Measurements from ENCODE around the gene EMD. TPM values are rescaled to one million over a fixed set of nuclear protein-coding genes. Genes with fewer than 3 reads are reported as not detected.

Gene EMD
- polyA plus RNA-seq, 3 donors: 68.3 to 87.4 (median 81.2) TPM

DNA sequence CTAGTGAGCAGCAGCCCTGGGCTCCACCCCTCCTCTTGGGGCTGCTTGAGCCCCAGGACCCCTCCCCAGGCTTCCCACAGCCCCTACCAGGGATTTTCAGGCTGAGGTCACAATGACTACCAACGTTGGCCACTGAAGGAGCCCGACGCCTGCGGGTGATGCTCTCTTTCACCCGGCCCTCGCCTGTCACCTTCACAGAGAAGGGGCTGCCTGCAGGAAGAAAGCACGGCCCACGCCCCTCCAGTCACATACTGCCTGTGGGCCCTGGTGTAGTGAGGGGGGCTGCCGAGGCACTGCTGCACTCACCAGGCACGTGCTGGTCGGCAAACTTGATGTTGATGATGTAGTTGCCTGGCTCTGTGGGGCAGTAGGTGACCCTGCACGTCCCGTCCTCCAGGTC is 26.6 kb upstream of the EMD start:
- no peak for DNase-seq

GRCh38 chrX:154353172-154353843 is 25.8 kb upstream of the EMD start:
- DNase-seq: no peak

GRCh38 chrX:154354013-154354412 is 25.1 kb upstream of the EMD start:
- no peak for DNase-seq

DNA sequence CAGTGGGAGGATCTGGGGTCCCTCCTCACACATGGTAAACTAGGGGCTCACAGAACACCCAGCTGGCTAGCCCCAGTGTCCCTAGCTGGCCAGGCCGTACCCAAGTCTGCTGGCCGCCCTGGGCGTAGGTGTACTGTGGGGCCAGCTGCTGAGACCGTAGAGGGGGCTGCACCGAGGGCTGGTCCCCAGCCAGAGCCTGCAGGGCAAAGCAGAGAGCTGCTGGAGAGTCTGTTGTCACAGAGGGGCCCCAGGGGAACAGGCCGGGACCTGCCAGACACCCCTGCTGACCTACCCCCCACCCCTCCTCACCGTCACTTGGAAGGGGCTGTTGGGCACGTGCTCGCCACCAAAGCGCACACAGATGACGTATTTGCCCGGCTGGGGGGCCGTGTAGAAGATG is 24.6 kb upstream of the EMD start:
- DNase-seq: no peak

DNA sequence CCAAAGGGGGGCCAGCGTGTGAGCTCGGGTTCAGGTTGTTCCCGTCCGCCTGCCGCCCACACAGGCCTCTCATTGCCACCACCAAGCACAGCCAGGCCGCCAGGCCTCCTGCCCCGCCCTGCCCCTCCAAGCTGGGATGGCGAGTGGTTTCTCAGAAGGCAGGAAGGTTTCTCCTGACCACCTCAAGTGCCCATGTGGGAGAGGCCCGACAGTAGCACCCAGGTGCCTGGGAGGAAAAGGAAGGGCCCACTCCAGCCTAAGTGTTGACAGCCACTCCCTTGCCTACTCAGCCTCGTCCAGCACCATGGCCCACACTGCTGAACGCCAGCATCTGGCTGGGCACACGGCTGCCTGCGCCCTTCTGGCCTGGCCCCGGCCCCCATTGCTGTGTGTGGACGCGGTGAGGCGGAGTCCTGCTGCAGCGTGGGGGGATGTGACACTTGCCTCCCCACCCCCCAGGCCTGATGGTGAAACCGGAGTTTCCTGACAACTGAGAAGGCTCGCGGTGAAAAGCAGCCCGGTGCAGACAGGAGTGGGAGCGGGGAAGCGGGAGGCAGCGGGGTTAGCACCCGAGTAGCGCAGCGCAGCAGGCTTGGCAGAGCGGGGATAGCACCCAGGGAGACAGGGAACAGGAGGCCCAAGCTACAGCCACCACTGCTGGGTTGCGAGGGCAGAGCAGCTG is 23.9 kb upstream of the EMD start:
- DNase-seq: no peak

DNA sequence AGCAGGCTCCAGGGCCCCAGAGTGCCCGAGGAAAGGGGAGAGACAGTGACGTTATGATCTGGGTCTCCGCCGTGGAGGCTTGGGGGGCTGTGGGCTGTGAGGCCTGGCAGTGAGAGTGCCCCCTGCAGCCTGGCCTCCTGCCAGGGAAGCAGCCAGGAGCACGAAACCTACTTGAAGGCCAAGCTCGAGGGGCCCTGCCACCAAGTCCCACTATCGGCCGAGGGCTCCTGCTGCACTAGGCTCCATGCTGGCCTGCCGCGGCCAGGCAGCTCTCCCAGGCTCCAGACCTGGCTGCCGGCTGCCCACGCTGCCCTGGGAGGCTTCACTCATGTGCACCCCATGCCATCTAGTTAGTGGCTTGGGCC is 23.3 kb upstream of the EMD start:
- no peak for DNase-seq

DNA sequence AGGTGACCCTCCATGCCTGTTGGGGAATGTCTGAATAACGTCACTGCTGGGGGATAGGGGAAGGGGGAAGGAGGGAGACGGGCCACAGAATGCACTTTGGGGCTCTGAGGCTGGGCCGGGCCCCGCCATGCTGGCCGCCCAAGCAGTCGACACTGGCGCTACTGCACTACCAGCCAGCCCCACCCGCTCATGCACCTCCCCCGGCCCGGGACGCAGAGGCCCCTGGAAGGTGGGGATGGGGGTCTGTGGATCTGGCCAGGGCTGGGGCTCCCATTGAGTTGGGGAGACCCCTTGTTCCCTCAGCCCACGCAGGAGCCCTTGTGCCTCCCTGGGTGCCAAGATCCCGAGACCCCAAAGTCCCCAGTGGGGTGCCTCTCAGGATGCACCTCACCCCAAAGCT is 22.5 kb upstream of the EMD start:
- DNase-seq: no peak

GRCh38 chrX:154357205-154357604 is 21.9 kb upstream of the EMD start:
- no peak for DNase-seq

- DNase-seq: no peak
These were observed 21.1 kb upstream of the EMD start for GRCh38 chrX:154358011-154358410.

DNA sequence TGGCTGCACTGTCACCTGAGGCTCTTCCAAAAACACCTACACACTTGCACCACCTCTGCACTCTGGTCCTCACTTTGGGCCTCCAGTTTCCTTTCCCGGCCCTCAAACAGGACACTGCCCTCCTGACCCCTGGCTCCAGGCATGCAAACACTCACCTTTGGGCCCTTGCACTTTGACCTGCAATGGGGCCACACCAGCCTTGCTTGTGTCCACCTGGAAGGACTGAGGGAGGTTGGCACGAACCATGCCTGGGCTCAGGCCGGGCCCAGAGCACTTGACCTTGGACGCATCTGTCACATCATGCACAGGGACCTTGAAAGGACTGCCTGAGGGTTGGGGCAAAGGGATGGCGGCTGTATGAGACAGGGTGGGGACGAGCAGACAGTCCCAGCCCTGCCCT is 20.3 kb upstream of the EMD start:
- no peak for DNase-seq

- DNase-seq: no peak
These were observed 19.5 kb upstream of the EMD start for GRCh38 chrX:154359362-154360154.

- DNase-seq: no peak
These were observed 18.9 kb upstream of the EMD start for GRCh38 chrX:154360155-154360713.

DNA sequence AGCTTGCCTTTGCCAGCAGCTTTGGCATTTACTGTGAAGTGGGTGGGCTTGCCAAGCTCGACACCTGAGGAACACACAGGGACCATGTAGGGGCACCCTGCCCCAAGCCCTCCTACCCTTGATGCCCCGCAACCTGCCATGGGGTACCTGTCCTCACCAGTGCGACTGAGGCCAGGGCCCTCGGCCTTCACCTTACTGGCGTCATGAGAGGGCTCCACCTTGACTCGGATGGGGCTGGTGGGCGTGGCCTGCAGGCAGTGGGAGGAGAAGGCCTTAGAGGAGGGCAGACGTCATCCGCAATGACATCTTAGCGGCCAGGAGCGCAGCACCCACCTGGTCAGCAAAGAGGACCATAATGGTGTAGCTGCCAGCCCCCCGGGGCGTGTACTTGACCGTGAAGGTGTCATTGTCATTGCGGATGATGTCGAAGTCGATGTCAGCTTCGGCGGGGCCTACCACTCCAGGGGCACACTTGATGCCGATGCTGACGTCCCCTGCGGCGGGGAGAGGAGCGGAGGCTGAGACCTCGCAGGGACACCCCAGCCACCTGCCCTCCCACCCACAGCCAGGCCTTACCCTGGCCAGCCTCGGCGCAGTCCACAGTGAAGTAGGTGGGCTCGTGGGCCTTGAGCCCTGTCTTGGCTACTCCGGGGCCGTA is 16.9 kb upstream of the EMD start:
- DNase-seq: no peak

DNA sequence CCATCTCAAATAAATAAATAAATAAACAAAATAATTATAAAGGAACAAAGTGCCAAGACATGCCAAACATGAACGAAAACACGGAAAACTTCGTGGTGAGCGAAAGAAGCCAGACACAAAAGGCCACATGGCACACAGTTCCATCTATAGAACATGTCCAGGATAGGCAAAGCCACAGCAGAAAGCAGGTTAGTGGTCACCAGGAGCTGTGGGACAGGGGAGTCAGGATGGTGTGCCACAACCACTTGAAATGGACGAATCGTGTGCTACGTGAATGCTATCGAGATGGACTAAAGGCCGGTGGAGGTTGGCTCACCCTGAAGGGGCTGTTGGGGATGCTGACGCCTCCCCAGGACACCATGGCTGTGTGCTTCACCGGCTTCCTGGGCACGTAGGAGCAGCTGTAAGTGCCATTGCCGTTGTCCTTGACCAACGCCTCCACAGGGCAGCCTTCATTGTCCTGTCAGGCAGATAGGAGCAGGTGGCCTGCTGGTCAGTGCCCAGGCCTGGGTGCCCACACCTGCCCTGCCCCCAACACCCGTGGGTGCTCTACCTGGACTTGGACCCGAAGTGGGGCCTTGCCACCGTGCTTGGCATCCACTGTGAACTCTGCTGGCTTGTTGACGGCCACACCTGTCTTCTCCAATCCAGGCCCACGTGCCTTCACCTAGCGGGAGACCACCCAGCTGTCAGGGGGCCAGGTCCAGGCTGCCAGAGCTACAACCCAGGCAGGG is 15.2 kb upstream of the EMD start:
- DNase-seq: no peak

DNA sequence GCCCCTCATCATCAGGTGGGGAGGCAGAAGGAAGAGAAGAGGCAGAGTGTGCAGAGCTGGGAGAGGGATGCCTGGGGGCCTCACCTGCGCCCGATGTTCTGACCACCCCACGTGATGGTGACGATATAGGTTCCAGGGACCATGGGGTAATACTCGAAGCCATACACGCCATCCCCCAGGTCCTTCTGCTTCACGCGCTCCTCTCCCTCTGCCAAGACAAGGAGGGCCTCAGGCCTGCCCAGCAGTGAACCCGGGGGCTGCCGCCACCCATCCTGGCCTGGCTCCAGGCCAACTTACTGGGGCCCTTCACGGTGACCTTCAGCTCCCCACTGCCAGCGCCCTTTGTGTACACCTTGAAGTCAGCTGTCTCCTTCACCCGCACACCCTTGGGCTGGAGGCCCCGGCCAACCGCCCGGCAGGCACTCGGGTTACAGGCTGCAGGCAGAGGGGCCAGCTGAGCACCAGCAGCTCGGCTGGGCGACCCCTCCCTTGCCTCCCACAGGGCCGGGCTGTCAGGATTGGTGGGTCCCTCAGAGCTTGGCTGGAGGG is 14.0 kb upstream of the EMD start:
- no peak for DNase-seq

- no peak for DNase-seq
These were observed 13.0 kb upstream of the EMD start for GRCh38 chrX:154365997-154366665.

GRCh38 chrX:154366666-154367055 is 12.4 kb upstream of the EMD start:
- DNase-seq: no peak

GRCh38 chrX:154367474-154368308 is 11.4 kb upstream of the EMD start:
- DNase-seq: no peak

- DNase-seq: no peak
These were observed 10.3 kb upstream of the EMD start for GRCh38 chrX:154368630-154369448.
